ENCODE measurements around the gene ODF2L. TPM values are rescaled to one million over a fixed set of nuclear protein-coding genes. Genes with fewer than 3 reads are reported as not detected.

ODF2L gene
- total RNA-seq, 1 donor from 2014 or later: 40.5 TPM

DNA sequence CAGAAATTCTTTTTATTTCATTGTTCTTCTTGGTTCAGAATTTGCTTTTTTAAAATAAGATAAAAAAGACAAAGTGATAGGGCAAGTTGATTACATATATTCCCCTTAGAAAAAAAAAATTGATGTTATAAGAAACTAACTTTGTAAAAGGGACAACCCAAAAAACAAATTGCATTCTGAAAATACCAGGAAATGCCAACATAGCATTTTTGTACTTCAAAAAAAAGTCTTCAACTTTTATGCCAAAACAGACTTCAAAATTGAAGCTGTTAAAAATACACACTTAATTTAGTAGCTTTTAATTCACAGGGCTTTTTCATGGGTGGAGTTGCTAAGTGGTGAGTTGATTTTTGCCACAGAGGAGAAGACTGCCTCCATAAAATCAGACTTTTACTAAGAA is 70.9 kb downstream of the ODF2L start:
- Histone ChIP-seq H3K4me1 (no peaks in the 10 kb centered on the region), H3K27ac (no peak overlapping the region), H3K36me3 (no peaks in the 10 kb centered on the region), H3K27me3 (no peaks in the 10 kb centered on the region), H3K9me3 (no peaks in the 10 kb centered on the region), H3K4me3 (no peak overlapping the region)
- intact Hi-C loops (cut with DNase I): no loop called here
- no peak for DNase-seq (ENCODE audit: extremely low spot score in 2 of 2)
- no peak for TF ChIP-seq CTCF (IDR thresholded peaks at IDR 0.05)
- no peak for TF ChIP-seq POLR2AphosphoS5 (IDR thresholded peaks at IDR 0.05; ENCODE audit: insufficient read depth in 1 of 2, low read depth in 1 of 2)
- TF ChIP-seq POLR2A (IDR thresholded peaks at IDR 0.05): no peak

DNA sequence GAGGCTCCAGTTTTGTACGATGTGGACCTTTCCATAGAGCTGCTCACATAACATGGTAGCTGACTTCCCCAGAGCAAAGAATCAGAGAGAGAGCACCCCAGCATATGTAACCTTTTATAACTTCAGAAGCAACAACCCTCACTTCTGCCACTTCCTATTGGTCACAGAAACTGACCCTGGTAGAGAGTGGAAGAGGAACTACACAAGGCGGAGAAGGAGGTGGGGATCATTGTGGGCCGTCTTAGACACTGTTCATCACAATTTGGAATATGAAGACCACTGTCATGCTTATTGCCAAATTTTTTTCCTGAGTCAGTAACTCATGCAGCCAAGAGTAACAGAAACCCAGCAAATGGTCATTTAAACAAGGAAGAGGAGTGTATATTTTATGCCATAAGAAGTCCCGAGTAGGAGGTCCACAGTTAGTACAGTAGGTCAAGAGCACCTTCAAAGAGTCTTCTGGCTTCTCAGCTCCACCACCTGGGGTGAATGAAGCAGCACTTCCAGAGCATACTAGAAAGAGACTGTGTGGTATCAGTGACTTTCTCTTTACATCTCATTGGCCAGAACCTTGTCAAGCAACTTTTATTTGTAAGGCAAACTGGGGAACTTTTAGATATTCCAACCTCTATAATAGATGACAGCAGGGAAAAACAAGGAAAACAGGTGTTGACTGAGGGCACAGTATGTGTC is 71.8 kb downstream of the ODF2L start:
- Histone ChIP-seq H3K4me3 (no peak overlapping the region), H3K27me3 (no peaks in the 10 kb centered on the region), H3K36me3 (no peaks in the 10 kb centered on the region), H3K27ac (no peak overlapping the region), H3K9me3 (no peaks in the 10 kb centered on the region), H3K4me1 (no peaks in the 10 kb centered on the region)
- TF ChIP-seq POLR2AphosphoS5 (IDR thresholded peaks at IDR 0.05; ENCODE audit: insufficient read depth in 1 of 2, low read depth in 1 of 2) (no peak), CTCF (IDR thresholded peaks at IDR 0.05) (no peak), POLR2A (IDR thresholded peaks at IDR 0.05) (no peak)
- intact Hi-C loops (cut with DNase I): no loop called here
- no peak for DNase-seq (ENCODE audit: extremely low spot score in 2 of 2)

GRCh38 chr1:86322241-86322640 is 73.9 kb downstream of the ODF2L start:
- intact Hi-C loops (cut with DNase I): no loop called here
- Histone ChIP-seq H3K9me3 (no peaks in the 10 kb centered on the region), H3K27ac (no peak overlapping the region), H3K4me3 (no peak overlapping the region), H3K36me3 (no peaks in the 10 kb centered on the region), H3K4me1 (no peaks in the 10 kb centered on the region), H3K27me3 (no peaks in the 10 kb centered on the region)
- TF ChIP-seq POLR2AphosphoS5 (IDR thresholded peaks at IDR 0.05; ENCODE audit: insufficient read depth in 1 of 2, low read depth in 1 of 2) (no peak), POLR2A (IDR thresholded peaks at IDR 0.05) (no peak), CTCF (IDR thresholded peaks at IDR 0.05) (no peak)
- DNase-seq (ENCODE audit: extremely low spot score in 2 of 2): no peak

- Histone ChIP-seq H3K36me3 (no peaks in the 10 kb centered on the region), H3K27me3 (no peaks in the 10 kb centered on the region), H3K4me3 (no peak overlapping the region), H3K27ac (no peak overlapping the region), H3K4me1 (no peaks in the 10 kb centered on the region), H3K9me3 (no peaks in the 10 kb centered on the region)
- DNase-seq (ENCODE audit: extremely low spot score in 2 of 2): no peak
- intact Hi-C loops (cut with DNase I): no loop called here
- TF ChIP-seq POLR2AphosphoS5 (IDR thresholded peaks at IDR 0.05; ENCODE audit: insufficient read depth in 1 of 2, low read depth in 1 of 2) (no peak), CTCF (IDR thresholded peaks at IDR 0.05) (no peak), POLR2A (IDR thresholded peaks at IDR 0.05) (no peak)
These were observed 77.7 kb downstream of the ODF2L start for GRCh38 chr1:86318436-86318835.

GRCh38 chr1:86317926-86318325 is 78.2 kb downstream of the ODF2L start:
- H3K27me3 ChIP-seq: no peaks in the 10 kb centered on the region
- no peaks in the 10 kb centered on the region for H3K36me3 ChIP-seq
- H3K27ac ChIP-seq: no peak overlapping the region
- no peaks in the 10 kb centered on the region for H3K9me3 ChIP-seq
- TF ChIP-seq POLR2A (IDR thresholded peaks at IDR 0.05) (no peak), CTCF (IDR thresholded peaks at IDR 0.05) (no peak), POLR2AphosphoS5 (IDR thresholded peaks at IDR 0.05; ENCODE audit: insufficient read depth in 1 of 2, low read depth in 1 of 2) (no peak)
- H3K4me3 ChIP-seq: no peak overlapping the region
- no peaks in the 10 kb centered on the region for H3K4me1 ChIP-seq
- intact Hi-C loops (cut with DNase I): no loop called here
- no peak for DNase-seq (ENCODE audit: extremely low spot score in 2 of 2)
